Breast epithelium (tissue), 4 donors: ENCODE results near the gene DNAH10. TPM values are rescaled to one million over a fixed set of nuclear protein-coding genes. Genes with fewer than 3 reads are reported as not detected.

Experiments used
- DNase-seq, 2 donors: peaks; one replicate each; pipeline ENCODE4 v3.0.0-alpha.2; 2019; ENCODE audit warnings: low spot score in 2 of 2
- H3K27ac ChIP-seq, 2 donors: fragments of 200-600 bp; sonication (generic) in 1 of 2; one replicate each; pipeline ENCODE4 v1.5.1; 2016 to 2019; ENCODE audit warnings: mild to moderate bottlenecking in 1 of 2
- H3K27me3 ChIP-seq, 2 donors: fragments of 200-600 bp; sonication (generic) in 1 of 2; one replicate each; pipeline versions ENCODE4 v1.5.1 to v1.6.0; 2017 to 2019; ENCODE audit warnings: control low read depth in 1 of 2, mild to moderate bottlenecking in 1 of 2
- H3K36me3 ChIP-seq: fragments of 200-600 bp; one replicate; pipeline ENCODE4 v1.5.1; 2019
- H3K4me1 ChIP-seq, 2 donors: fragments of 200-600 bp; sonication (generic); one replicate each; pipeline ENCODE4 v1.5.1; 2016 to 2019; ENCODE audit warnings: control low read depth in 1 of 2
- H3K4me3 ChIP-seq, 3 donors: fragments of 200-600 bp; sonication (generic); 1 replicate in 2 of 3; 2 replicates in 1 of 3; pipeline ENCODE4 v1.5.1; 2016 to 2019; ENCODE audit warnings: mild to moderate bottlenecking in 3 of 3, moderate library complexity in 2 of 3
- H3K9me3 ChIP-seq, 2 donors: fragments of 200-600 bp; sonication (generic) in 1 of 2; one replicate each; pipeline ENCODE4 v1.5.1; 2016 to 2019; ENCODE audit warnings: control low read depth in 1 of 2
- POLR2A ChIP-seq: fragments of 450-650 bp; IDR thresholded peaks from one replicate; pipeline ENCODE4 v1.6.1; 2016; ENCODE audit warnings: antibody characterized with exemption, mild to moderate bottlenecking, moderate library complexity
- POLR2AphosphoS5 ChIP-seq, 3 donors: sonication (generic); formaldehyde crosslinking; IDR thresholded peaks; one replicate each; pipeline ENCODE4 v1.6.1; 2017; ENCODE audit warnings: antibody characterized with exemption in 3 of 3
- intact Hi-C: fragments of 100-400 bp; cut with DNase I; formaldehyde crosslinking; loops from one replicate; pipeline ENCODE4 v1.15.1; 2023; ENCODE audit warnings: low total_unique reads
- total RNA-seq, 3 donors: library from RNA; depleted of rRNA; stranded (reverse); fragments of >200 nt; gene quantifications; one replicate each; pipeline ENCODE4 v1.1.0, GENCODE V29; 2016
- TF ChIP-seq, protein P1 (sequence below), 3 donors: fragments of 450-650 bp; IDR thresholded peaks; one replicate each; pipeline ENCODE4 v1.5.1; 2016 to 2017; ENCODE audit warnings: antibody characterized with exemption in 3 of 3, mild to moderate bottlenecking in 3 of 3, moderate library complexity in 3 of 3

The DNAH10 gene
- total RNA-seq, 3 donors from 2014 or later = under 0.01 to 0.44 (median 0.33) TPM

DNA sequence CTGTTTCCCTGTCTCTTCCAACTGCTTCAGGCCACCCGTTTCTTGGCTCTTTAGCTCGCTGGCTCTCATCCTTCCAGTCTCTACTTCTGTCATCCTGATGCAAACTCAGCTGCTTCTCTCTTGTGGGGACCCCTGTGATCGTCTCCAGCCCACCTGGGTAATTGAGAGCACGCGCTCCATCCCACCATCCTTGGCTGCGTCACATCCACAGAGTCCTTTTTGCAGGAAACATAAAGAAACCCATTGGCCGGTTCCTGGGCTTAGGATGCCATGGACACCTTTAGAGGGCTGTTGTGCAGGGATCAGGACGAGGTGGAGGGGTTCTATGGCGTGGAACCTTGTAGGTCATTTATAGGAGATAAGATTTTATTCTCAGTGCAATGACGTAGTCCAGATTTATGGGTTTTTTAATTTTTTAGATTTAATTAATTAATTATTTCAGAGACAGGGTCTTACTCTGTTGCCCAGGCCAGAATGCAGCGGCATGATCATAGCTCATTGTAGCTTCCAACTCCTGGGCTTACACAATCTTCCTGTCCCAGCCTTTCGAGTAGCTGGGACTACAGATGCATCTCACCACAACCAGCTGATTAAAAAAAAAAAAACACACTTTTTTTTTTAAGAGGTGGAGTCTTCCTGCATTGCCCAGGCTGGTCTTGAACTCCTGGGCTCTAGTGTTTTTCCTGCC is 127.9 kb downstream of the DNAH10 start:
- H3K4me1 ChIP-seq = no peaks in the 10 kb centered on the region
- H3K36me3 ChIP-seq = no peaks in the 10 kb centered on the region
- TF ChIP-seq, protein P1, sequence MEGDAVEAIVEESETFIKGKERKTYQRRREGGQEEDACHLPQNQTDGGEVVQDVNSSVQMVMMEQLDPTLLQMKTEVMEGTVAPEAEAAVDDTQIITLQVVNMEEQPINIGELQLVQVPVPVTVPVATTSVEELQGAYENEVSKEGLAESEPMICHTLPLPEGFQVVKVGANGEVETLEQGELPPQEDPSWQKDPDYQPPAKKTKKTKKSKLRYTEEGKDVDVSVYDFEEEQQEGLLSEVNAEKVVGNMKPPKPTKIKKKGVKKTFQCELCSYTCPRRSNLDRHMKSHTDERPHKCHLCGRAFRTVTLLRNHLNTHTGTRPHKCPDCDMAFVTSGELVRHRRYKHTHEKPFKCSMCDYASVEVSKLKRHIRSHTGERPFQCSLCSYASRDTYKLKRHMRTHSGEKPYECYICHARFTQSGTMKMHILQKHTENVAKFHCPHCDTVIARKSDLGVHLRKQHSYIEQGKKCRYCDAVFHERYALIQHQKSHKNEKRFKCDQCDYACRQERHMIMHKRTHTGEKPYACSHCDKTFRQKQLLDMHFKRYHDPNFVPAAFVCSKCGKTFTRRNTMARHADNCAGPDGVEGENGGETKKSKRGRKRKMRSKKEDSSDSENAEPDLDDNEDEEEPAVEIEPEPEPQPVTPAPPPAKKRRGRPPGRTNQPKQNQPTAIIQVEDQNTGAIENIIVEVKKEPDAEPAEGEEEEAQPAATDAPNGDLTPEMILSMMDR (IDR thresholded peaks at IDR 0.05) = no peak
- TF ChIP-seq POLR2A = no peak
- TF ChIP-seq POLR2AphosphoS5 (IDR thresholded peaks at IDR 0.05) = no peak
- intact Hi-C loops = loop anchor here (2.0 kb wide), 1 partner anchor 19 kb away; no protein-coding TSS in a partner anchor
- H3K4me3 ChIP-seq = no peak overlapping the region
- peaks cover 0 to 6% of the 10 kb centered on the region in 2 donors for H3K27me3 ChIP-seq
- no peak for DNase-seq
- H3K27ac ChIP-seq = no peak overlapping the region
- no peaks in the 10 kb centered on the region for H3K9me3 ChIP-seq

DNA sequence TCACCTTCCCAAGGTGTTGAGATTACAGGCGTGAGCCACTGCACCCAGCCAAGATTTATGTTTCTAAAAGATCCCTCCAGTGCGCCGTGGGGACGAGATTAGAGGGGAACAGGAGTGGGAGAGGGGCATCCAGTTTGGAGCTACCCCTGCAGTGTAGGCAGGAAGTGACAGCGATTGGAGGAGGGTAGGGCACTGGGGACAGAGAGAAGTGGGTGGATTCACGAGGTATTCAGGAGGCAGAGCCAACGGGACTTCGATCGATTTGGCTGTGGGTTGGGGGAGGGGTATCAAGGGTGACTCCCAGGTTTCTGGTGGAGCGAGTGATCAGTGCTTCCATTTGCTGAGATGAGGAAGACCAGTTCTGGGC is 128.4 kb downstream of the DNAH10 start:
- no peak for DNase-seq
- TF ChIP-seq POLR2A (no peak), POLR2AphosphoS5 (IDR thresholded peaks at IDR 0.05) (no peak)
- TF ChIP-seq, protein P1 (IDR thresholded peaks at IDR 0.05) = no peak
- no peaks in the 10 kb centered on the region for H3K36me3 ChIP-seq
- H3K4me3 ChIP-seq = no peak overlapping the region
- intact Hi-C loops = loop anchor here (2.0 kb wide), 1 partner anchor 20 kb away; no protein-coding TSS in a partner anchor
- no peaks in the 10 kb centered on the region for H3K4me1 ChIP-seq
- H3K27ac ChIP-seq = no peak overlapping the region
- H3K9me3 ChIP-seq = no peaks in the 10 kb centered on the region
- H3K27me3 ChIP-seq = peaks cover 0 to 6% of the 10 kb centered on the region in 2 donors

DNA sequence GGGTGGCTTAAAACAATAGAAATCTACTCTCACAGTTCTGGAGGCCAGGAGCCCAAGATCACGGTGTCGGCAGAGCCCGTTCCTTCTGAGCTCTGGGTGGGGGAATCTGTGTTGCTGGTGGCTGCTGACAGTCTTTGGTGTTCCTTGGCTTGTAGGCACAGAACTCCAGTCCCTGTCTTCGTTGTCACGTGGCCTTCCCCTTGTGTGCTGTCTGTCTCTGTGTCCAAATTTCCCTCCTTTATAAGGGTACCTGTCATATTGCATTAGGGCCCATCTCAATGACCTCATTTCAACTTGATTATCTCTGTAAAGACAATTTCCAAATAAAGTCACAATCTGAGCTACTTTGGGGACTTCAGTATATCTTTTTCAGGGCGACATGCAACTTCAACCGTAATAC is 128.9 kb downstream of the DNAH10 start:
- no peak for DNase-seq
- H3K27ac ChIP-seq = no peak overlapping the region
- TF ChIP-seq POLR2AphosphoS5 (IDR thresholded peaks at IDR 0.05) (no peak), POLR2A (no peak)
- TF ChIP-seq, protein P1 (IDR thresholded peaks at IDR 0.05) = no peak
- no peaks in the 10 kb centered on the region for H3K36me3 ChIP-seq
- no peaks in the 10 kb centered on the region for H3K9me3 ChIP-seq
- intact Hi-C loops = loop anchor here (2.0 kb wide), 1 partner anchor 20 kb away; no protein-coding TSS in a partner anchor
- H3K4me3 ChIP-seq = no peak overlapping the region
- peaks cover 0 to 4% of the 10 kb centered on the region in 2 donors for H3K27me3 ChIP-seq
- H3K4me1 ChIP-seq = no peaks in the 10 kb centered on the region

DNA sequence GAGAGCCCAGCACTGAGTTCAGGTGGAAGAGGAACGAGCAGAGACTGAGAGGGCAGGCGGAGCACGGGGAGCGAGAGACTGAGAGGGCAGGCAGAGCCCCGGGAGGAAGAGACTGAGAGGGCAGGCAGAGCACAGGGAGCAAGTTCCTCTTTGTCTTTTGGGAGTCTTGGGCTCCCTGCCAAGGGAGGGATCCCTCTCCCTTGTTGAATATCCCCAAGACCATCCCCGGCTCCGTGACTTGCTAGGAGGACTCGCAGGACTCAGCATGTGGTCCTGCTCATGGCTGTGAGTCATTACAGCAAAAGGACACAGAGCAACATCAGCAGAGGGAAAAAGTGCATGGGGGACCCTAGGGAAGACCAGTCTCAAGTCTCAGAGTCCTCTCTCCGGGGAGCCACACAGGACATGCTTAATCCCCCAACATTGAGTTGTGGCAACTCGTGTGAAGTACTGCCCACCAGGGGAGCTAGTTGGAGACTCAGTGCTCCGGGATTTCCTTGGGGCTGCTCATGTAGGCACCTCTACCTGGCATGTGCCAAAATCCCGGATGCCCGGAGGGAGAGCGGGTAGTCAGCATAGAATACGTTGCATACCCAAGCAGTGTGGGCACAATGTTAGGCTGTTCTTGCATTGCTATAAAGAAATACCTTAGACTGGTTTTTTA is 129.5 kb downstream of the DNAH10 start:
- H3K27ac ChIP-seq = no peak overlapping the region
- H3K27me3 ChIP-seq = no peaks in the 10 kb centered on the region

More for the DNA sequence above, 129.5 kb downstream of the DNAH10 start:
- no peak for DNase-seq
- H3K4me1 ChIP-seq = no peaks in the 10 kb centered on the region
- no peak overlapping the region for H3K4me3 ChIP-seq
- H3K36me3 ChIP-seq = no peaks in the 10 kb centered on the region
- TF ChIP-seq POLR2AphosphoS5 (IDR thresholded peaks at IDR 0.05) (no peak), POLR2A (no peak)
- TF ChIP-seq, protein P1 (IDR thresholded peaks at IDR 0.05) = no peak
- intact Hi-C loops = loop anchor here (2.0 kb wide), 1 partner anchor 21 kb away; no protein-coding TSS in a partner anchor
- no peaks in the 10 kb centered on the region for H3K9me3 ChIP-seq
